Measurements from ENCODE around the gene FNDC3A. TPM values are rescaled to one million over a fixed set of nuclear protein-coding genes. Genes with fewer than 3 reads are reported as not detected.

Gene FNDC3A
- total RNA-seq, 1 experiment from 2014 or later = 24.3 TPM

DNA sequence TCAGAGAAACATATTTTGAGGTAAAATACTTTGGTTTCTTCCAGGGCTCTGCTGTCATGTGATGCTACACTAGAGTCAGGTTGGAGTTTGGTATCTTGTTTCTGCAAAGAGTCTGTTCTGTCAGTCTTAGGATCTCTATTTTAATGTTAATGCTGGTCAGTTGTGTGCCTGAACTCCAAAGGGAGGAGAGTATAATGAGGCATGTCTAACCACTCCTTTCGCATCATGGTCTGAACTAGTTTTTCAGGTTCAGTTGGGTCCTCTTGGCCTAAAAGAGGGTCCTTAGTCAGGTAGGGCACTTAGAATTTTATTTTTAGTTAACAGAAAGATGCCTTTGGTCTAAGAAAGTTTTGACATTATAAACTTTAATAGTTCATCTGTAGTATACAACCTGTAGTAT lies 78.2 kb downstream of the FNDC3A start:
- in situ Hi-C loops (cut with HindIII; ENCODE audit: low pct_unique_long_range_greater_than_20kb, low sequenced_read_pairs) = no loop called here
- ATAC-seq (no peak), DNase-seq (ENCODE audit: low read depth, low spot score) (no peak)
- Histone ChIP-seq H3K36me3 (ENCODE audit: control insufficient read depth, insufficient read depth, low read length) (no peaks in the 10 kb centered on the region), H3K27me3 (ENCODE audit: control insufficient read depth, insufficient read depth, low read length) (no peaks in the 10 kb centered on the region), H3K27ac (ENCODE audit: low read length) (no peak overlapping the region), H3K4me1 (ENCODE audit: control insufficient read depth, insufficient read depth, low read length) (no peaks in the 10 kb centered on the region), H3K9me3 (ENCODE audit: control insufficient read depth, insufficient read depth, low read depth, low read length) (no peaks in the 10 kb centered on the region), H3K4me3 (ENCODE audit: low read depth in 2 of 2, low read length in 2 of 2) (no peak overlapping the region)
- no TSS peak for BruUV-seq (replicated peaks)
- TF ChIP-seq SIN3A (IDR thresholded peaks at IDR 0.05; ENCODE audit: borderline replicate concordance, insufficient read depth, low read depth, low read length) = no peak
- TF ChIP-seq, protein P1, sequence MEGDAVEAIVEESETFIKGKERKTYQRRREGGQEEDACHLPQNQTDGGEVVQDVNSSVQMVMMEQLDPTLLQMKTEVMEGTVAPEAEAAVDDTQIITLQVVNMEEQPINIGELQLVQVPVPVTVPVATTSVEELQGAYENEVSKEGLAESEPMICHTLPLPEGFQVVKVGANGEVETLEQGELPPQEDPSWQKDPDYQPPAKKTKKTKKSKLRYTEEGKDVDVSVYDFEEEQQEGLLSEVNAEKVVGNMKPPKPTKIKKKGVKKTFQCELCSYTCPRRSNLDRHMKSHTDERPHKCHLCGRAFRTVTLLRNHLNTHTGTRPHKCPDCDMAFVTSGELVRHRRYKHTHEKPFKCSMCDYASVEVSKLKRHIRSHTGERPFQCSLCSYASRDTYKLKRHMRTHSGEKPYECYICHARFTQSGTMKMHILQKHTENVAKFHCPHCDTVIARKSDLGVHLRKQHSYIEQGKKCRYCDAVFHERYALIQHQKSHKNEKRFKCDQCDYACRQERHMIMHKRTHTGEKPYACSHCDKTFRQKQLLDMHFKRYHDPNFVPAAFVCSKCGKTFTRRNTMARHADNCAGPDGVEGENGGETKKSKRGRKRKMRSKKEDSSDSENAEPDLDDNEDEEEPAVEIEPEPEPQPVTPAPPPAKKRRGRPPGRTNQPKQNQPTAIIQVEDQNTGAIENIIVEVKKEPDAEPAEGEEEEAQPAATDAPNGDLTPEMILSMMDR (IDR thresholded peaks at IDR 0.05) = no peak
- TF ChIP-seq REST (IDR thresholded peaks at IDR 0.05; ENCODE audit: insufficient read depth in 1 of 2, low read depth in 2 of 2, low read length in 1 of 2) = no peak
- no peak for TF ChIP-seq TCF7L2 (IDR thresholded peaks at IDR 0.05; ENCODE audit: low read depth, low read length)
- TF ChIP-seq POLR2AphosphoS5 (IDR thresholded peaks at IDR 0.05; ENCODE audit: low read depth, low read length) = no peak
- intact Hi-C loops (cut with micrococcal nuclease; ENCODE audit: unreplicated experiment) = no loop called here
- ChIA-PET CTCF (no interaction called here), POLR2A (no interaction called here)

DNA sequence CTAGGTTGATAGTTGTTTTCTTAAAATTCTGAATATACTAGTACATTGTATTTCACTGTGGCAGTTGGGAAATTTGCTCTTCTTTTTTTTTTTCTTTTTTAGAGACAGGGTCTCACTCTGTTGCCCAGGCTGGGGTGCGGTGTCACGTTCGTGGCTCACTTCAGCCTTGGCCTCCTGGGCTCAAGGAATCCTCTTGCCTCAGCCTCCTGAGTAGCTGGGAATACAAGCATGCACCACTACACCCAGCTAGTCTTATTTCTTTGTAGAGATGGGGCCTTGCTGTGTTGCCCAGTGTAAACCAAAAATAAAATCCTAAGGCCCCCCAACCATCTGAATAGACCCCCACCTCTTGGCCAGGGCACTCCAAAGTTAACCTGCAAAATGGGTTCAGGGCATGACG lies 79.3 kb downstream of the FNDC3A start:
- ChIA-PET CTCF (no interaction called here), POLR2A (no interaction called here)
- Histone ChIP-seq H3K4me3 (ENCODE audit: low read depth in 2 of 2, low read length in 2 of 2) (no peak overlapping the region), H3K4me1 (ENCODE audit: control insufficient read depth, insufficient read depth, low read length) (no peaks in the 10 kb centered on the region), H3K27me3 (ENCODE audit: control insufficient read depth, insufficient read depth, low read length) (no peaks in the 10 kb centered on the region), H3K36me3 (ENCODE audit: control insufficient read depth, insufficient read depth, low read length) (no peaks in the 10 kb centered on the region), H3K27ac (ENCODE audit: low read length) (no peak overlapping the region), H3K9me3 (ENCODE audit: control insufficient read depth, insufficient read depth, low read depth, low read length) (no peaks in the 10 kb centered on the region)
- no TSS peak for BruUV-seq (replicated peaks)
- intact Hi-C loops (cut with micrococcal nuclease; ENCODE audit: unreplicated experiment) (no loop called here), in situ Hi-C loops (cut with HindIII; ENCODE audit: low pct_unique_long_range_greater_than_20kb, low sequenced_read_pairs) (no loop called here)
- DNase-seq (ENCODE audit: low read depth, low spot score) (no peak), ATAC-seq (no peak)
- no peak for TF ChIP-seq TCF7L2 (IDR thresholded peaks at IDR 0.05; ENCODE audit: low read depth, low read length)
- no peak for TF ChIP-seq REST (IDR thresholded peaks at IDR 0.05; ENCODE audit: insufficient read depth in 1 of 2, low read depth in 2 of 2, low read length in 1 of 2)
- TF ChIP-seq POLR2AphosphoS5 (IDR thresholded peaks at IDR 0.05; ENCODE audit: low read depth, low read length) = no peak
- TF ChIP-seq, protein P1 (IDR thresholded peaks at IDR 0.05) = no peak
- TF ChIP-seq SIN3A (IDR thresholded peaks at IDR 0.05; ENCODE audit: borderline replicate concordance, insufficient read depth, low read depth, low read length) = no peak
